ENCODE data around the gene KIT. TPM values are rescaled to one million over a fixed set of nuclear protein-coding genes. Genes with fewer than 3 reads are reported as not detected.

The KIT gene
- total RNA-seq, 4 donors from 2014 or later = 43.0 to 81.3 (median 59.3) TPM

- Histone ChIP-seq H3K4me1 (no peaks in the 10 kb centered on the region), H3K27ac (replicated peaks in 1 of 4) (no peak overlapping the region), H3K9me3 (peaks cover 0 to 5% (median 0%) of the 10 kb centered on the region in 4 donors), H3K4me3 (no peak overlapping the region), H3K27me3 (peaks cover 0 to 16% (median 0%) of the 10 kb centered on the region in 4 donors), H3K36me3 (no peaks in the 10 kb centered on the region)
- intact Hi-C loops (cut with DNase I) = no loop called here
- DNase-seq (ENCODE audit: extremely low spot score) = no peak
- 54% methylated on average over 6 of the region's 6 CpGs for WGBS
- no peak for TF ChIP-seq CTCF (IDR thresholded peaks at IDR 0.05)
- TF ChIP-seq POLR2A (IDR thresholded peaks at IDR 0.05; ENCODE audit: low read depth) = no peak
- no peak for TF ChIP-seq POLR2AphosphoS5 (IDR thresholded peaks at IDR 0.05)
- TF ChIP-seq EP300 (IDR thresholded peaks at IDR 0.05) = no peak
Observed at GRCh38 chr4:54668014-54668611, 10.4 kb downstream of the KIT start.

- Histone ChIP-seq H3K27me3 (peaks cover 0 to 4% (median 0%) of the 10 kb centered on the region in 4 donors), H3K9me3 (peaks cover 0 to 7% (median 0%) of the 10 kb centered on the region in 4 donors), H3K36me3 (no peaks in the 10 kb centered on the region), H3K4me3 (no peak overlapping the region), H3K27ac (replicated peaks in 1 of 4) (no peak overlapping the region), H3K4me1 (no peaks in the 10 kb centered on the region)
- TF ChIP-seq EP300 (IDR thresholded peaks at IDR 0.05) (no peak), POLR2AphosphoS5 (IDR thresholded peaks at IDR 0.05) (no peak), CTCF (IDR thresholded peaks at IDR 0.05) (no peak), POLR2A (IDR thresholded peaks at IDR 0.05; ENCODE audit: low read depth) (no peak)
- WGBS = 100% methylated on average over 1 of the region's 1 CpG
- intact Hi-C loops (cut with DNase I) = no loop called here
- DNase-seq (ENCODE audit: extremely low spot score) = no peak
Observed at GRCh38 chr4:54669831-54670230, 12.1 kb downstream of the KIT start.

- WGBS = 77% methylated on average over 12 of the region's 12 CpGs
Observed at GRCh38 chr4:54675721-54676461, 18.1 kb downstream of the KIT start.

GRCh38 chr4:54676658-54677057, 18.9 kb downstream of the KIT start:
- Histone ChIP-seq H3K4me3 (no peak overlapping the region), H3K4me1 (no peaks in the 10 kb centered on the region), H3K27ac (replicated peaks in 1 of 4) (no peak overlapping the region), H3K36me3 (no peaks in the 10 kb centered on the region), H3K9me3 (peaks cover 0 to 7% (median 0%) of the 10 kb centered on the region in 4 donors), H3K27me3 (no peaks in the 10 kb centered on the region)
- intact Hi-C loops (cut with DNase I) = no loop called here
- WGBS = 88% methylated on average over 5 of the region's 5 CpGs
- TF ChIP-seq CTCF (IDR thresholded peaks at IDR 0.05) = no peak
- TF ChIP-seq EP300 (IDR thresholded peaks at IDR 0.05) = no peak
- TF ChIP-seq POLR2AphosphoS5 (IDR thresholded peaks at IDR 0.05) = no peak
- no peak for TF ChIP-seq POLR2A (IDR thresholded peaks at IDR 0.05; ENCODE audit: low read depth)
- DNase-seq (ENCODE audit: extremely low spot score) = no peak

More at GRCh38 chr4:54675721-54676461, 18.1 kb downstream of the KIT start:
- Histone ChIP-seq H3K27ac (replicated peaks in 1 of 4) (no peak overlapping the region), H3K36me3 (no peaks in the 10 kb centered on the region), H3K4me1 (no peaks in the 10 kb centered on the region), H3K9me3 (peaks cover 0 to 7% (median 0%) of the 10 kb centered on the region in 4 donors), H3K4me3 (no peak overlapping the region), H3K27me3 (no peaks in the 10 kb centered on the region)
- no peak for DNase-seq (ENCODE audit: extremely low spot score)
- TF ChIP-seq EP300 (IDR thresholded peaks at IDR 0.05) (no peak), CTCF (IDR thresholded peaks at IDR 0.05) (no peak), POLR2AphosphoS5 (IDR thresholded peaks at IDR 0.05) (no peak), POLR2A (IDR thresholded peaks at IDR 0.05; ENCODE audit: low read depth) (no peak)
- intact Hi-C loops (cut with DNase I) = no loop called here
